Measurements from ENCODE around the gene KIF5B. TPM values are rescaled to one million over a fixed set of nuclear protein-coding genes. Genes with fewer than 3 reads are reported as not detected.

KIF5B gene
- total and polyA plus RNA-seq, 2 experiments from 2014 or later = 63.5 to 81.8 TPM

- Mint-ChIP-seq H3K36me3 (ENCODE audit: low read depth) (peaks cover 42% of the 10 kb centered on the region), H3K9me3 (no peaks in the 10 kb centered on the region), H3K27ac (no peak overlapping the region), H3K27me3 (ENCODE audit: insufficient read depth, low read depth, poor library complexity) (peaks cover 3% of the 10 kb centered on the region), H3K4me1 (peaks cover 23% of the 10 kb centered on the region), H3K4me3 (no peak overlapping the region)
- no peak overlapping the region for H3K4me2 ChIP-seq
- no peaks in the 10 kb centered on the region; the same call in 1 of the 2 replicates for H3F3A ChIP-seq (replicated peaks; ENCODE audit: low read depth)
- no peaks in the 10 kb centered on the region for H3K27me3 ChIP-seq (ENCODE audit: insufficient read depth)
- TF ChIP-seq ZNF114 (CRISPR knock-in tag; IDR thresholded peaks at IDR 0.05) (no peak), ETS1 (IDR thresholded peaks at IDR 0.05) (no peak), EZH2 (IDR thresholded peaks at IDR 0.05; ENCODE audit: low read depth, unreplicated experiment) (no peak), REST (IDR thresholded peaks at IDR 0.05; ENCODE audit: unreplicated experiment) (no peak), JUNB (IDR thresholded peaks at IDR 0.05; ENCODE audit: unreplicated experiment) (no peak), ZNF331 (CRISPR knock-in tag; IDR thresholded peaks at IDR 0.05; ENCODE audit: low read depth) (no peak), POLR2AphosphoS5 (IDR thresholded peaks at IDR 0.05; ENCODE audit: low read depth) (no peak), CREB1 (CRISPR knock-in tag; IDR thresholded peaks at IDR 0.05; ENCODE audit: low read depth) (no peak), STAT1 (IDR thresholded peaks at IDR 0.05; ENCODE audit: unreplicated experiment) (no peak), ZNF462 (CRISPR knock-in tag; IDR thresholded peaks at IDR 0.05) (no peak), NANOG (IDR thresholded peaks at IDR 0.05; ENCODE audit: borderline replicate concordance) (no peak), CTCF (conservative IDR thresholded peaks at IDR 0.05; ENCODE audit: low read depth in 2 of 2) (no peak), EZH2phosphoT487 (IDR thresholded peaks at IDR 0.05; ENCODE audit: unreplicated experiment) (no peak)
- no peak overlapping the region for H3K27ac ChIP-seq (ENCODE audit: low read depth)
- DNase-seq (ENCODE audit: low spot score) = no peak
- peaks cover 8% of the 10 kb centered on the region; the same call in 1 of the 2 replicates for H3K36me3 ChIP-seq (ENCODE audit: insufficient read depth)
- no peak for ATAC-seq
- no peaks in the 10 kb centered on the region for H3K79me2 ChIP-seq (replicated peaks; ENCODE audit: insufficient read depth)
- no peaks in the 10 kb centered on the region for H4K20me1 ChIP-seq (replicated peaks; ENCODE audit: insufficient read depth)
- H3K9me2 ChIP-seq (ENCODE audit: insufficient read depth) = no peaks in the 10 kb centered on the region
- H3K4me1 ChIP-seq (ENCODE audit: insufficient read depth) = peaks cover 19% of the 10 kb centered on the region
- H3K4me3 ChIP-seq = no peak overlapping the region
- no peak overlapping the region for H2AFZ ChIP-seq
These were observed 49.2 kb downstream of the KIF5B start for GRCh38 chr10:32007026-32007425.

All from GM23338 (cell line).